CD4-positive, alpha-beta T cell treated with Interleukin-6 for 4 hours (primary cell): Measurements from ENCODE around the gene TRIO.

Experiments used
- DNase-seq: peaks from one replicate; pipeline ENCODE4 v3.0.0-alpha.2; 2020; ENCODE audit warnings: mixed read lengths

The TRIO gene

GRCh38 chr5:14305045-14305444, 161.9 kb downstream of the TRIO start:
- DNase-seq, result no peak

- DNase-seq, result no peak
Observed at GRCh38 chr5:14306329-14306815, 163.2 kb downstream of the TRIO start.

- DNase-seq, result no peak
Observed at GRCh38 chr5:14308384-14309154, 165.4 kb downstream of the TRIO start.

GRCh38 chr5:14309199-14309598, 166.1 kb downstream of the TRIO start:
- DNase-seq, result no peak

- no peak for DNase-seq
Observed at GRCh38 chr5:14309878-14310531, 166.9 kb downstream of the TRIO start.

DNA sequence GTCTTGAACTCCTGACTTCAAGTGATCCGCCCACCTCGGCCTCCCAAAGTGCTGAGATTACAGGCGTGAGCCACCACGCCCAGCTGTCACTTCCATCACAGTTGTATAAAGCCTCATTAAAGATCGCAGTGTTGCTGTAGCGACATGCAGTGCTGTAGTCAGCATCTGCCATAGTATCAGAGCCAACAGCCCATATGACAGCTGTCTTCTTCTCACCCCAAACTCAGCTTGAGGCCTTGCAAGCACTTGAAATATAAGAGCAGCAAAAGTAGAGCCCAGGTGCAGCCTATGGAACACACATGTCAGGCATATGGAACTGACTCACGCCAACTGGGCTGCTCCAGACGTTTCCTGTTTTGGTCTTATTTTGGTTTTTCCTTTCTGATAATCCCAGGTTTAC, 167.8 kb downstream of the TRIO start:
- DNase-seq, result no peak

DNA sequence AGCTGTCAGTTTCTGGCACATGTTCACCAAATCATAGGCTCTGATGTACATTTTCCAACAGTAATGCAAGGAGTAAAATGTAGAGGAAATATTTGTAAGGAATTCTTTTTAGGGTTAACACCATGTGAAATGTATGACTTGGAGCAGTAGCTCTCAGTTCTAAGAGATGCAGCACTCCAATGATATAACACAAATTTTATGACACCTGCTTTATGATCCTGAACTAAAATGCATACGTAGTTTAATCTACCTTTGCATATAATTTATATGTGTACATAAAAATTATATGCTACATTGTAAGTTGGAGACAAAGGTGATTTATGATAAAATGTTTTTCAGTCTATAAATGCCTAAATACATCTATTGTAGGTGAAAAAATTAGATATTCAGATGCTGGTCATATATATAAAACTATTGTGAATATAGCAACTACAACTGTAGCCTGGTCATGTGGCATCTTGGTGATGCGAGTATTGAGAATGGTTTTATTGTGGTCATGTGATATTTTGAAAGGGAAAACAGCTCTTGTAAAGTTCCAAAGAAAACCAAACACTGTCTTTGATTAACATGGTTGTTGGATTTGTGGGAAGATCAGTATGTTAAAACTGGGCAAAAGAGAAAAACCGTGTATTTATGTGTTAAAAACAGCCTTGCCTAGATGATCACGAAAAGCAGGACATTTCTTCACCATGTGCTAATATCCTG, 171.0 kb downstream of the TRIO start:
- DNase-seq, result no peak

DNA sequence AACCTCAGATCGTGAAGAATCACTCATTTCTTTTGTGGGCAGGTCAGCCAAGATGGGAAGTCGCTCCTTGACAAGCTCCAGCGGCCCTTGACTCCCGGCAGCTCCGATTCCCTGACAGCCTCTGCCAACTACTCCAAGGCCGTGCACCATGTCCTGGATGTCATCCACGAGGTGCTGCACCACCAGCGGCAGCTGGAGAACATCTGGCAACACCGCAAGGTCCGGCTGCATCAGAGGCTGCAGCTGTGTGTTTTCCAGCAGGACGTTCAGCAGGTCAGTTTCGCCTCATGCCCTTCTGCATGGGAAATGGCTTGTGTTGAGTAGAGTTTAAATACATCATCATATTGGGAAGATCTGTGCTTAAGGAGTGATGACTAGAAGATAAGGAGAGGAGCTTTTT, 173.3 kb downstream of the TRIO start:
- DNase-seq, result no peak

DNA sequence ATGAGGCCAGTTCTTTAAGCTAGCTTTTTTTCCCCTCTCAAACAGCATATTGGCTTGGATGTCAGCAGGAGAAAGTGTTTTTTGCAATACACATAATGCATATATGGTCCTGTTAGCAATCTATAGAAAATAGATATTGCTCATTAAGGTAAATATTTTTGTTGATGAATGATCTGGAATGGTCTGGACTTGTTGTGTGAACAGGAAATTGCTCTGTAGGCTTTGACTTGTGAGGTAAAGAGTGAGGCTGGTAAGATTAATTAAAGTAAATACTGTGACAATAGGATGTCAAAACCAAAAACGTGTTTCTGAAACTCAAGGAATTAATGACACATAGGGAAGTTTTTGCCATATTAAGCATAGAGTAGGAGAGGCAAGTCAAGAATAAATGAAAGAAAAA, 176.0 kb downstream of the TRIO start:
- no peak for DNase-seq

- no peak for DNase-seq
Observed at GRCh38 chr5:14321936-14322335, 178.8 kb downstream of the TRIO start.

DNA sequence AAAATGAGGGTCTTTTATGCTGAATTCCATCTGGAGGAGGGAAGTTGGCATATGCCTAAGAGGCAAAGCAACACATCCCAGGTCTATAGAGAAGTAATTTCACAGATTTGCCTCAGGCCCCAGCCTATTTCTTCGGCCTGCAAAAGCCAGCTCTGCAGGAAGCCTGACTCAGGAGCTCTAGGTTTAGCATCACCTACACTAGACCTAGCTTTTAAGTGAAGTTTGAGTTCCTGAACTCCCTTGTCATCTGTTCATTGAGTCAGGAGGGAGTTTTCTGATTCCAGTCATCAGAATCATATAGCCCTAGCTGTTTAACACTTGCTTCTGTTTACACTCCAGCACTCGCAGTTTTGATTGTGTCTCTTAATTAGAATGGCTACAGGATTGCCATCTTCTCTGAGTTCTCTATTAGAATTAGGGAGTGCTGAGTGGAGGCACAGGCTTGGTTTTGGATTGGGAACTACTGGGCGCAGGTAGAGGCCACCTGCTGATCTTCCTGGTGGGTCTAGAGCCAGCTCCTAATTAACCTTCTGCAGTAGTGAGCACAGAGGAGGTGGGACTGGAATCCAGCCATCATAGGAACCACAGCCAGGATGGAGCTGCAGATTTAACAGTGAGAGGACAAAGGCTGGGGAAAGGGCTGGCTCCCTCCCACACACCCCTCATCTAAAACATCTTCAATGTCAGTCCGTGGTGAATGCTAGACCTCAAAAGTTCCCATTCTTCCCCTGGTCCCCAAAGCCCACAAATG, 179.5 kb downstream of the TRIO start:
- no peak for DNase-seq

GRCh38 chr5:14323466-14323865, 180.3 kb downstream of the TRIO start:
- no peak for DNase-seq

DNA sequence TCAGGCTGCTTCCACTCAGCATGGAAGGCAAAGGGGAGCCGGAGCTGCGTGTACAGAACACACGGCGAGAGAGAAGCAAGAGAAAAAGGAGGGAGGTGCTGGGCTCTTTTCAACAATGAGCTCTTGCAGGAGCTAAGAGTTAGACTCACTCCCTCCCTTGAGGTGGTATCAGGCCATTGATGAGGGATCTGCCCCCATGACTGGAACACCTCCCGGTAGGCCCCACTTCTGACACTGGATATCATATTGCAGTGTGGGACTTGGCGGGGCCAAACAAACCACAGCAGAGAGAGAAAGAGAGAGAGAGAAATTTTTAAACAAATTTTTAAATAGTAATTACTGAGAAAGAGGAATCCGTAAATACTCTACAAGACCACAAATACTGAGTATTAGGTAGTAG, 182.2 kb downstream of the TRIO start:
- DNase-seq, result no peak

GRCh38 chr5:14326035-14326903, 183.1 kb downstream of the TRIO start:
- no peak for DNase-seq

DNA sequence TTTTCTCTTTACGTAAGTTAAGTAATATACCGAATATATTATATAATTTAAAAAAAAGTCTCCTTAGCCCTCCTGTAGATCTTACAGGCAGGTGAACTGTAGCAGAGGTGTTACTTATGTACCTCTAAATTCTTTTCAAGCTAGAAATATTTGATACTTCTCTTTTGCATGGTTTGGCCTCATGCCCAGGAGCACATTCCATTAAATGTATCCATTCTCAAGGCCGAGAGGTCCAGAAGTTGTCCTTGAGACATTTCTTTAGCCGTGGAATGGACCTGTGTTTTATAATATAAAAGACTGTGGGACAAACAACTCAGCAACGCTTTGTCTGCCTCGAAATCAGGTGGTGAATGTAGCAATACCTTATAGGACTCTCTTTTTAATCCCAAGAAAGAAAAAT, 184.5 kb downstream of the TRIO start:
- DNase-seq, result no peak

DNA sequence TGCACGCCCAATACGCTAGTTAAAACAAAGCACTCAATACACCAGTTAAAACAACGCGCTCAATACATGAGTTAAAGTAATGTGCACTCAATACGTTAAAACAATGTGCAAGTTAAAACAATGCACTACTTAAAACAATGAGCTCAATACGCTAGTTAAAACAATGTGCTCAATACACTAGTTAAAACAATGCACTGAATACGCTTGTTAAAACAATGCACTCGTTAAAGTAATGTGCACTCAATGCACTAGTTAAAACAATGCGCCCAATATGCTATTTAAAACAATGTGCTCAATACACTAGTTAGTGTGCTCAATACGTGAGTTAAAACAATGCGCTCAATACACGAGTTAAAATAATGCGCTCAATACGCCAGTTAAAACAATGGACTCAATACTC, 185.0 kb downstream of the TRIO start:
- DNase-seq, result no peak

GRCh38 chr5:14330291-14330690, 187.1 kb downstream of the TRIO start:
- no peak for DNase-seq

DNA sequence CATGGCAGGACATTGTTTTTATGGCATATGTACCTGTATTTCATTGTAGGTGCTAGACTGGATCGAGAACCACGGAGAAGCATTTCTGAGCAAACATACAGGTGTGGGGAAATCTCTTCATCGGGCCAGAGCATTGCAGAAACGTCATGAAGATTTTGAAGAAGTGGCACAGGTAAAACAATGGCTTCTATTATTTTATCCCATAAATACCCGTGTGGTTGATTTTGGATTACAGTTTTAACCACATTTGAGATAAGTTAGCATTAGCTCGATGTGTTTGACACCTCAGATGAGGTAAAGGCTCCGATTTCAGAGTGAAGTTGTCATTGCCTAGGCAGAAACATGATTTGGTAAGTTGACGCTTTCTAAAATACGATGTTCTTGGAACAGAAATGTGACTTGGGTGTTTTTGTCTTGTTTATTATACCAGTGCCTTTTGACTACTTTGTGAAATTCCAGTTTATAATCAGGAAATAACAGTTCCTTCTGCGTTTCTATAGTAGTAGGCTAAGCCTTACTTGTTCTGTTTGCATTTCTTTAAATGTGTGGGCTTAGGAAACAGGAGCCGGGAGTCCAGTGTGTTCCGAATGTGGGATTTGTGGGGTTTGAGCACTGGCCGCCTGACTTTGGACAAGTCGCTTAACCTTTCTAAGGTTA, 187.7 kb downstream of the TRIO start:
- no peak for DNase-seq

- no peak for DNase-seq
Observed at GRCh38 chr5:14331386-14331781, 188.2 kb downstream of the TRIO start.

- no peak for DNase-seq
Observed at GRCh38 chr5:14332038-14332631, 189.0 kb downstream of the TRIO start.

DNA sequence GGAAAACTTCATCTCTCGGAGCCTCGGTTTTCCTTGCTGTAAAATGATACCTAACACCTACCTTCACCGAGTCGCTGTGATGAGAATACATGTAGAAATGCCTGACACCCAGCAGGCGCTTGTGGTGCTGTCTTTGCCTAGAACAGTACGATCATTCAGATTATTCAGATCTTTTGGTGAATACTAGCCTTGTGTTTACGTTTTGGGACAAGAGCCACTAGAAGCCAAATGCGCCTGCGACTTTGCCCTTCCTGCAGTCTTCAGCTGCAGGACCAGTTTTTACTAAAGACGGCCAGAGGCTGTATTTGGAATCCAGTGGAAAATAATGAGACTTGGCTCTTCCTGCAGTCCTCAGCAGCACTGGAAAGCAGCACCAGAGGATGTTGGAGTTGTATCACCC, 189.6 kb downstream of the TRIO start:
- DNase-seq, result no peak
